ENCODE data around the gene OR8G1.

GRCh38 chr11:124219126-124219525 is 21.8 kb upstream of the OR8G1 start:
- TF ChIP-seq CTCF (IDR thresholded peaks at IDR 0.05; ENCODE audit: insufficient read depth, low read length, poor library complexity, severe bottlenecking), result no peak
- TF ChIP-seq EZH2phosphoT487 (conservative IDR thresholded peaks at IDR 0.05; ENCODE audit: low read length), result no peak

Measured in SU-DHL-6 (cell line).